Activated CD4-positive, alpha-beta T cell treated with anti-CD3 and anti-CD28 coated beads for 36 hours (primary cell): Measurements from ENCODE around the gene UNC45A. TPM values are rescaled to one million over a fixed set of nuclear protein-coding genes. Genes with fewer than 3 reads are reported as not detected.

Source experiments
- ATAC-seq: fragments of 200-7000 bp; cut with Tn5 transposase; one replicate; pipeline ENCODE4 v1.10.0; 2021; ENCODE audit warnings: mild to moderate bottlenecking, moderate library complexity
- CTCF ChIA-PET: fragments of 350-600 bp; sonication (Branson Sonifier 250); formaldehyde crosslinking; loops from one replicate; lab custom pipeline; 2021; ENCODE audit warnings: antibody characterized with exemption; lab: Charles Lee
- POLR2A ChIA-PET: fragments of 350-600 bp; sonication (Branson Sonifier 250); formaldehyde crosslinking; loops from one replicate; lab custom pipeline; 2021; ENCODE audit warnings: antibody characterized with exemption, inconsistent platforms; lab: Charles Lee
- DNase-seq: peaks from one replicate; pipeline ENCODE4 v3.0.0-alpha.2; 2020
- H3K27ac Mint-ChIP-seq: one replicate; pipeline ENCODE4 v1.8.0; 2021; ENCODE audit warnings: mixed read lengths
- H3K27me3 Mint-ChIP-seq: one replicate; pipeline ENCODE4 v1.8.0; 2021; ENCODE audit warnings: mixed read lengths
- H3K36me3 Mint-ChIP-seq: one replicate; pipeline ENCODE4 v1.8.0; 2021; ENCODE audit warnings: low read depth, mixed read lengths
- H3K4me1 Mint-ChIP-seq: one replicate; pipeline ENCODE4 v1.8.0; 2021; ENCODE audit warnings: mixed read lengths
- H3K4me3 Mint-ChIP-seq: one replicate; pipeline ENCODE4 v1.8.0; 2021; ENCODE audit warnings: mild to moderate bottlenecking, moderate library complexity, mixed read lengths
- H3K9me3 Mint-ChIP-seq: one replicate; pipeline ENCODE4 v1.8.0; 2021; ENCODE audit warnings: low read depth, mixed read lengths
- intact Hi-C, 2 experiments: fragments of 100-400 bp; cut with DNase I in 1 of 2; cut with micrococcal nuclease in 1 of 2; formaldehyde crosslinking; loops; one replicate each; pipeline versions ENCODE4 v1.14.2 to v1.15.1; 2022 to 2024; cut with DNase I, micrococcal nuclease
- total RNA-seq, 2 experiments: library from RNA; stranded (reverse); gene quantifications; one replicate each; pipeline ENCODE4 v1.2.3, GENCODE V29; 2021

The UNC45A gene
- total RNA-seq, 2 experiments from 2014 or later: 51.4 to 65.6 TPM

DNA sequence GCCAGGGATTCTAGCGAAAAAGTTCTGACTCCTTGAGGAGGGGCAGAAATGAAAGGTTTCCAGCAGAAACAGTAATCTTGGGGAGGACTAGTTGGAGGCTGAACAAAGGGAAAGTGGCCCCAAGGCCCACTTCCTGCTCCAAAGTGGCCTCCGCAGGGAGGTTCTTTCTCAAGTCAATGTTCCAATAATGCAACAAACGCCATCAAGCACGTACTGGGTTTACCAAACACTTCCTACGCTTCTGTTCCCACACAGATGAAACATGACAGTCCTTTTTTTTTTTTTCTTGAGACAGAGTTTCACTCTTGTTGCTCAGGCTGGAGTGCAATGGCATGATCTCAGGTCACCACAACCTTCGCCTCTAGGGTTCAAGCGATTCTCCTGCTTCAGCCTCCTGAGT, 10.0 kb downstream of the UNC45A start:
- ATAC-seq: no peak
- Mint-ChIP-seq H3K27ac (no peak overlapping the region), H3K4me1 (no peaks in the 10 kb centered on the region), H3K27me3 (no peaks in the 10 kb centered on the region), H3K4me3 (no peak overlapping the region), H3K9me3 (no peaks in the 10 kb centered on the region), H3K36me3 (peaks cover 46% of the 10 kb centered on the region)
- no peak for DNase-seq
- POLR2A ChIA-PET: no interaction called here
- intact Hi-C loops: no loop called here
- CTCF ChIA-PET: interaction anchor here (5.1 kb wide), 1 partner anchor 11 kb away, joined by 42 read pairs; the partner anchor contains the start of genes HDDC3 and UNC45A

DNA sequence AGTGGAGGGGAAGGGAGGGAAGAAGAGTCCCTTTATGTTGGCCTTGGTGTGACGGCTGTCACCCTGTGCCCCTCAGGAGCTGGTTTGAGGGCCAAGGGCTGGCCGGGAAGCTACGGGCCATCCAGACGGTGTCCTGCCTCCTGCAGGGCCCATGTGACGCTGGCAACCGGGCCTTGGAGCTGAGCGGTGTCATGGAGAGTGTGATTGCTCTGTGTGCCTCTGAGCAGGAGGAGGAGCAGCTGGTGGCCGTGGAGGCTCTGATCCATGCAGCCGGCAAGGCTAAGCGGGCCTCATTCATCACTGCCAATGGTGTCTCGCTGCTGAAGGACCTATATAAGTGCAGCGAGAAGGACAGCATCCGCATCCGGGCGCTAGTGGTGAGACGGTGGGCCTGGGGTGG, 11.5 kb downstream of the UNC45A start:
- POLR2A ChIA-PET: no interaction called here
- CTCF ChIA-PET: interaction anchor here (0.9 to 4.6 kb wide), 2 partner anchors 11 to 14 kb away, joined by 3 to 18 read pairs; partner anchors contain the start of genes HDDC3 and UNC45A
- intact Hi-C loops: no loop called here

DNA sequence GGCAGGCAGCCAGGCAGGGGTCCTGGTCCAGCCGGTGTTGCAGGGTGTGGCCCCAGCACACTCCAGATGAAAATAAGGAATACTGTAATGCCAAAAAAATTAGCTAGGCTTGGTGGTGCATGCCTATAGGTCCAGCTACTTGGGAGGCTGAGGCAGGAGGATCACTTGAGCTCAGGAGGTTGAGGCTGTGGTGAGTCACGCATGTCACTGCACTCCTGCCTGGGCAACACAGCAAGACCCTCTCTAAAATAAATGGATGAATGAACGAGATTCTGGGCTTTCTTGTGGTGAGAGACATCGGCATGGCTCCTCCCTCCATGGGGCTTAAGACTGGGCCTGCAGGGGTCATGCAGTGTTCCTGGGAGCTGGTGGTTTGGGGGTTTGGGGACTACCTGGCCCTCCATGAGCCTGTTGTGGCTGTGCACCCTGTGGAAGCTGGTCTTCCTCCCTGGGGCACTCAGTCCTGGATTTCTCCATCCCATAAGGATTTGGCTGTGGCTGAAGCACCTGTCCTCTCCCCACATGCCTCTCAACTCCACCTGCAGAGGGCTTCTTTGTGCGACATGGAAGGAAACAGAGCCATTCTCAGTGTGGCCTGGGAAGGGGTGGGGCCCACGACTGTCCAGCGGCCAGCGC, 12.0 kb downstream of the UNC45A start:
- Mint-ChIP-seq H3K9me3 (no peaks in the 10 kb centered on the region), H3K4me1 (no peaks in the 10 kb centered on the region), H3K4me3 (no peak overlapping the region), H3K27me3 (no peaks in the 10 kb centered on the region), H3K27ac (no peak overlapping the region), H3K36me3 (peaks cover 45% of the 10 kb centered on the region)
- intact Hi-C loops: no loop called here
- ATAC-seq: no peak
- DNase-seq: no peak
- ChIA-PET CTCF (interaction anchor here (0.9 to 4.6 kb wide), 2 partner anchors 12 to 14 kb away, joined by 3 to 18 read pairs; partner anchors contain the start of genes HDDC3 and UNC45A), POLR2A (no interaction called here)

More for the DNA sequence above, 11.5 kb downstream of the UNC45A start:
- ATAC-seq (no peak), DNase-seq (no peak)
- Mint-ChIP-seq H3K4me1 (no peaks in the 10 kb centered on the region), H3K27ac (no peak overlapping the region), H3K9me3 (no peaks in the 10 kb centered on the region), H3K4me3 (no peak overlapping the region), H3K36me3 (peaks cover 40% of the 10 kb centered on the region), H3K27me3 (no peaks in the 10 kb centered on the region)

- Mint-ChIP-seq H3K36me3 (peaks cover 45% of the 10 kb centered on the region), H3K4me3 (no peak overlapping the region), H3K9me3 (no peaks in the 10 kb centered on the region), H3K4me1 (no peaks in the 10 kb centered on the region), H3K27ac (no peak overlapping the region), H3K27me3 (no peaks in the 10 kb centered on the region)
- intact Hi-C loops: no loop called here
- ChIA-PET CTCF (interaction anchor here (0.9 to 4.6 kb wide), 3 partner anchors 13 to 15 kb away, joined by 3 to 18 read pairs (median 3); partner anchors contain the start of genes HDDC3 and UNC45A), POLR2A (interaction anchor here (0.6 to 1.3 kb wide), 2 partner anchors 12 to 17 kb away, joined by 3 read pairs; partner anchors contain the start of gene UNC45A)
- no peak for DNase-seq
- ATAC-seq: no peak
Observed at GRCh38 chr15:90947577-90948357, 12.7 kb downstream of the UNC45A start.

- CTCF ChIA-PET: interaction anchor here (0.7 to 4.6 kb wide), 4 partner anchors 11 to 383 kb away, joined by 3 to 18 read pairs (median 3); partner anchors contain the start of genes HDDC3 and UNC45A
- Mint-ChIP-seq H3K9me3 (no peaks in the 10 kb centered on the region), H3K36me3 (peaks cover 45% of the 10 kb centered on the region), H3K4me1 (no peaks in the 10 kb centered on the region), H3K4me3 (no peak overlapping the region), H3K27ac (no peak overlapping the region), H3K27me3 (no peaks in the 10 kb centered on the region)
- no peak for DNase-seq
- intact Hi-C loops: no loop called here
- POLR2A ChIA-PET: interaction anchor here (0.6 to 1.3 kb wide), 2 partner anchors 13 to 18 kb away, joined by 3 read pairs; partner anchors contain the start of gene UNC45A
- ATAC-seq: no peak
Observed at GRCh38 chr15:90948506-90948905, 13.4 kb downstream of the UNC45A start.

- Mint-ChIP-seq H3K4me3 (no peak overlapping the region), H3K4me1 (peaks cover 5% of the 10 kb centered on the region), H3K9me3 (no peaks in the 10 kb centered on the region), H3K27me3 (no peaks in the 10 kb centered on the region), H3K36me3 (peaks cover 41% of the 10 kb centered on the region), H3K27ac (no peak overlapping the region)
- CTCF ChIA-PET: interaction anchor here (4.6 kb wide), 1 partner anchor 17 kb away, joined by 18 read pairs; the partner anchor contains the start of gene HDDC3
- DNase-seq: no peak
- intact Hi-C loops: no loop called here
- no peak for ATAC-seq
- POLR2A ChIA-PET: no interaction called here
Observed at GRCh38 chr15:90949979-90950675, 15.0 kb downstream of the UNC45A start.

DNA sequence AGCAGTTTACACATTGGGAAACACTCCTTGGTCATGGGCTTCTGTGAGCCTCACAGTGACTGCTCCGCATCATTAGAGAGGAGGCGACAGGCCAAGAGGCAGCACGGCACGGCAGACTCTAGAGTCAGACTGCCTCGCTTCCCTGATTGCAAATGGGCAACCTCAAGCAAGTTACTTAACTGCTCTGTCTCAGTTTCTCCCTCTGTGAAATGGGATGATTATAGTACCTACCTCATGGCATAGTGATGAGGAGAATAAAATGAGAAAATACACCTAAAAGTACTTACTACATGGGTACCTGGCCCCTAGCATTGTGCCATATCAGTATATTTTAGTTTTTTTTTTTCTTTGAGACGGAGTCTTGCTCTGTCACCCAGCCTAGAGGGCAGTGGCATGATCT, 15.6 kb downstream of the UNC45A start:
- intact Hi-C loops: no loop called here
- H3K27ac Mint-ChIP-seq: no peak overlapping the region
- H3K4me3 Mint-ChIP-seq: no peak overlapping the region
- H3K27me3 Mint-ChIP-seq: no peaks in the 10 kb centered on the region
- ChIA-PET POLR2A (no interaction called here), CTCF (interaction anchor here (4.6 kb wide), 1 partner anchor 18 kb away, joined by 18 read pairs; the partner anchor contains the start of gene HDDC3)
- DNase-seq (no peak), ATAC-seq (no peak)
- H3K4me1 Mint-ChIP-seq: peaks cover 5% of the 10 kb centered on the region
- no peaks in the 10 kb centered on the region for H3K9me3 Mint-ChIP-seq
- H3K36me3 Mint-ChIP-seq: peaks cover 40% of the 10 kb centered on the region

- Mint-ChIP-seq H3K27me3 (no peaks in the 10 kb centered on the region), H3K4me3 (no peak overlapping the region), H3K9me3 (no peaks in the 10 kb centered on the region), H3K4me1 (peaks cover 13% of the 10 kb centered on the region), H3K36me3 (peaks cover 40% of the 10 kb centered on the region), H3K27ac (no peak overlapping the region)
- DNase-seq: no peak
- no peak for ATAC-seq
- POLR2A ChIA-PET: interaction anchor here (0.6 to 2.4 kb wide), 3 partner anchors 18 to 79 kb away, joined by 3 to 14 read pairs (median 4); partner anchors contain the start of gene UNC45A
- intact Hi-C loops: no loop called here
- CTCF ChIA-PET: interaction anchor here (0.6 to 10.9 kb wide), 2 partner anchors 18 to 100 kb away, joined by 3 to 139 read pairs; partner anchors contain the start of genes HDDC3 and UNC45A
Observed at GRCh38 chr15:90952901-90953677, 18.0 kb downstream of the UNC45A start.

GRCh38 chr15:90953947-90954711, 19.0 kb downstream of the UNC45A start:
- DNase-seq (no peak), ATAC-seq (no peak)
- intact Hi-C loops: loop anchor here (1.0 to 2.0 kb wide), 3 partner anchors 19 to 68 kb away; partner anchors contain the start of genes UNC45A (in 1 of the 2) and VPS33B (in 1 of the 2)
- H3K4me3 Mint-ChIP-seq: peak overlapping the region; percentile 84
- peaks cover 13% of the 10 kb centered on the region for H3K4me1 Mint-ChIP-seq
- H3K27me3 Mint-ChIP-seq: no peaks in the 10 kb centered on the region
- H3K9me3 Mint-ChIP-seq: no peaks in the 10 kb centered on the region
- peaks cover 36% of the 10 kb centered on the region for H3K36me3 Mint-ChIP-seq
- POLR2A ChIA-PET: interaction anchor here (0.6 to 2.4 kb wide), 6 partner anchors 15 to 237 kb away, joined by 4 to 14 read pairs (median 4); partner anchors contain the start of genes BLM, HDDC3, PRC1 and UNC45A
- CTCF ChIA-PET: interaction anchor here (0.6 to 10.9 kb wide), 8 partner anchors 10 to 318 kb away, joined by 3 to 139 read pairs (median 3); partner anchors contain the start of genes HDDC3 and UNC45A
- peak overlapping the region; percentile 95 for H3K27ac Mint-ChIP-seq
